HepG2 (cell line): Measurements from ENCODE around the gene ZNF627. TPM values are rescaled to one million over a fixed set of nuclear protein-coding genes. Genes with fewer than 3 reads are reported as not detected.

ENCODE experiments used
- ATAC-seq: fragments of 200-7000 bp; cut with Tn5 transposase; 3 replicates; pipeline ENCODE4 v1.9.1; 2020; ENCODE audit warnings: mild to moderate bottlenecking, moderate library complexity
- BruUV-seq: library from RNA; stranded (reverse); fragments of 400-500 nt; replicated peaks from 2 replicates; lab custom pipeline; 2021; lab: Mats Ljungman, UMichigan
- CTCF ChIA-PET: fragments of 300-600 bp; formaldehyde crosslinking; extraction: SDS; loops from one replicate; lab custom pipeline; 2021; ENCODE audit warnings: low total read pairs, inconsistent platforms, low intra/inter-chr PET ratio; lab: Yijun Ruan, JAX
- POLR2A ChIA-PET: fragments of 350-600 bp; sonication (Branson Sonifier 250); formaldehyde crosslinking; loops from one replicate; lab custom pipeline; 2020; ENCODE audit warnings: antibody characterized with exemption, inconsistent platforms; lab: Yijun Ruan, JAX
- DNase-seq: peaks from one replicate; pipeline ENCODE4 v3.0.0-alpha.2; 2015; ENCODE audit warnings: low spot score
- FAIRE-seq: peaks from 3 replicates; lab custom pipeline; 2011; peaks lifted over from hg19 to GRCh38; lab: Jason Lieb, UNC
- H2AFZ ChIP-seq: one replicate; pipeline ENCODE4 v1.6.1; 2011; ENCODE audit warnings: low read length, inconsistent platforms
- H3K27ac ChIP-seq: fragments of 300-600 bp; 3 replicates; pipeline ENCODE4 v1.8.0; 2011; ENCODE audit warnings: mixed run types, mild to moderate bottlenecking, mixed read lengths, low read length, inconsistent platforms; ENCODE audit not compliant: insufficient read depth; ENCODE audit errors: extremely low read length
- H3K27me3 ChIP-seq, 2 experiments: fragments of 200-600 bp in 1 of 2; 2 replicates in 1 of 2; 3 replicates in 1 of 2; pipeline versions ENCODE4 v1.6.0 to v1.8.0; 2011; ENCODE audit warnings: low read length in 2 of 2, mild to moderate bottlenecking in 2 of 2, moderate library complexity in 2 of 2, inconsistent platforms in 1 of 2; ENCODE audit not compliant: insufficient read depth in 2 of 2, control insufficient read depth in 1 of 2
- H3K36me3 ChIP-seq, 2 experiments: fragments of 200-600 bp in 1 of 2; replicated peaks in 1 of 2; 2 replicates in 1 of 2; 3 replicates in 1 of 2; pipeline versions ENCODE4 v1.5.1 to v1.8.0; 2011; ENCODE audit warnings: low read length in 2 of 2, inconsistent platforms in 1 of 2; ENCODE audit not compliant: insufficient read depth in 2 of 2, control insufficient read depth in 1 of 2
- H3K4me1 ChIP-seq: 2 replicates; pipeline ENCODE4 v1.5.1; 2012; ENCODE audit warnings: low read length, inconsistent platforms; ENCODE audit not compliant: insufficient read depth
- H3K4me2 ChIP-seq: 2 replicates; pipeline ENCODE4 v1.6.0; 2011; ENCODE audit warnings: low read depth, low read length, inconsistent platforms
- H3K4me3 ChIP-seq, 3 experiments: fragments of 200-600 bp in 1 of 3; sonication (generic), shearing (Covaris generic) in 1 of 3; replicated peaks in 1 of 3; 2 replicates each; pipeline ENCODE4 v1.5.1; 2011 to 2016; ENCODE audit warnings: low read length in 3 of 3, inconsistent platforms in 2 of 3, low read depth in 2 of 3, mild to moderate bottlenecking in 2 of 3, control low read depth in 1 of 3, mixed read lengths in 1 of 3; ENCODE audit not compliant: insufficient read depth in 1 of 3
- H3K79me2 ChIP-seq: one replicate; pipeline ENCODE4 v1.6.1; 2011; ENCODE audit warnings: low read length, inconsistent platforms; ENCODE audit not compliant: insufficient read depth
- H3K9ac ChIP-seq: 2 replicates; pipeline ENCODE4 v1.6.0; 2011; ENCODE audit warnings: mild to moderate bottlenecking, low read depth, low read length, inconsistent platforms; ENCODE audit not compliant: insufficient read depth
- H3K9me3 ChIP-seq: 2 replicates; pipeline ENCODE4 v1.5.1; 2012; ENCODE audit warnings: mild to moderate bottlenecking, low read length
- H4K20me1 ChIP-seq: 2 replicates; pipeline ENCODE4 v1.6.0; 2011; ENCODE audit warnings: inconsistent platforms, mild to moderate bottlenecking, low read length, moderate library complexity; ENCODE audit not compliant: insufficient read depth
- ATF3 ChIP-seq: sonication (generic); formaldehyde crosslinking; IDR thresholded peaks from 2 replicates; pipeline ENCODE4 v1.4.0; 2020; ENCODE audit warnings: missing genetic modification reagents
- FLYWCH1 ChIP-seq: sonication (generic); formaldehyde crosslinking; IDR thresholded peaks from 2 replicates; pipeline ENCODE4 v1.8.1; 2023; ENCODE audit warnings: mild to moderate bottlenecking, missing genetic modification reagents
- GLI4 ChIP-seq: sonication (generic); formaldehyde crosslinking; IDR thresholded peaks from 2 replicates; pipeline ENCODE4 v1.5.1; 2020; ENCODE audit warnings: missing genetic modification reagents, mild to moderate bottlenecking, moderate library complexity, borderline replicate concordance
- MAF1 ChIP-seq: sonication (generic); formaldehyde crosslinking; IDR thresholded peaks from 2 replicates; pipeline ENCODE4 v1.5.0; 2020; ENCODE audit warnings: missing genetic modification reagents, borderline replicate concordance
- NFKB2 ChIP-seq: sonication (generic); formaldehyde crosslinking; IDR thresholded peaks from 2 replicates; pipeline ENCODE4 v1.4.0; 2020; ENCODE audit warnings: missing genetic modification reagents, borderline replicate concordance
- REXO4 ChIP-seq: sonication (generic); formaldehyde crosslinking; IDR thresholded peaks from 2 replicates; pipeline ENCODE4 v1.8.0; 2022; ENCODE audit warnings: missing genetic modification reagents, mild to moderate bottlenecking, borderline replicate concordance
- SMYD3 ChIP-seq: sonication (generic); formaldehyde crosslinking; IDR thresholded peaks from 2 replicates; pipeline ENCODE4 v1.8.1; 2023; ENCODE audit warnings: mild to moderate bottlenecking, missing genetic modification reagents
- SUZ12 ChIP-seq: fragments of 150-350 bp; IDR thresholded peaks from 2 replicates; pipeline ENCODE4 v1.6.1; 2014; ENCODE audit warnings: low read depth, low read length
- ZNF142 ChIP-seq: sonication (generic); formaldehyde crosslinking; IDR thresholded peaks from 2 replicates; pipeline ENCODE4 v1.4.0; 2020; ENCODE audit warnings: missing genetic modification reagents
- ZNF44 ChIP-seq: sonication (generic); formaldehyde crosslinking; IDR thresholded peaks from 2 replicates; pipeline ENCODE4 v1.5.1; 2020; ENCODE audit warnings: mild to moderate bottlenecking, missing genetic modification reagents
- WGBS: methylation state at CpG from one replicate; pipeline ENCODE4 v1.1.6; 2017; ENCODE audit warnings: low lambda C conversion rate; 5-methylcytosine and 5-hydroxymethylcytosine counted together
- in situ Hi-C: cut with HindIII; loops from 2 replicates; pipeline ENCODE4 v1.10.0; 2017; ENCODE audit warnings: low pct_unique_long_range_greater_than_20kb; ENCODE audit not compliant: extremely low pct_ligation_motif_present
- intact Hi-C: fragments of 100-400 bp; cut with micrococcal nuclease; formaldehyde crosslinking; loops from one replicate; pipeline ENCODE4 v1.10.0; 2022; ENCODE audit not compliant: unreplicated experiment
- polyA plus RNA-seq, 8 experiments: library from polyadenylated mRNA; depleted of rRNA in 3 of 8; stranded (reverse) in 7 of 8; unstranded in 1 of 8; fragments of >200 nt; fragmentation: Illumina TruSeq in 4 of 8; extraction: Trizol in 4 of 8; gene quantifications; 2 replicates each; pipeline versions ENCODE4 v1.2.1 to v1.2.3, GENCODE V29; 2011 to 2016; ENCODE audit warnings: low read depth in 4 of 8, missing spikeins in 1 of 8, mixed read lengths in 1 of 8; ENCODE audit not compliant: insufficient read depth in 1 of 8
- total RNA-seq, 5 experiments: library from RNA; depleted of rRNA; stranded (reverse); fragments of >200 nt; fragmentation: Illumina TruSeq; extraction: Trizol; gene quantifications; 2 replicates each; pipeline ENCODE4 v1.2.3, GENCODE V29; 2016; ENCODE audit warnings: low read depth in 1 of 5

ZNF627 gene
- total and polyA plus RNA-seq, 2 of the 13 experiments (the other 11 are each of a cell fraction or from before 2014, with no cell fraction given), result 4.2 to 12.7 TPM

- TF ChIP-seq ZNF142 (CRISPR knock-in tag) (no peak), FLYWCH1 (CRISPR knock-in tag) (no peak)
These were observed 18.8 kb upstream of the ZNF627 start (continued) for GRCh38 chr19:11578258-11579142.

- no peak overlapping the region for H3K9ac ChIP-seq
- in situ Hi-C loops, result no loop called here
- no peak overlapping the region for H3K27ac ChIP-seq
- H4K20me1 ChIP-seq, result no peaks in the 10 kb centered on the region
- FAIRE-seq (no peak), ATAC-seq (no peak), DNase-seq (no peak)
- no peaks in the 10 kb centered on the region for H3K27me3 ChIP-seq
- H3K4me1 ChIP-seq, result peaks cover 17% of the 10 kb centered on the region
- no peak overlapping the region for H3K4me2 ChIP-seq
- POLR2A ChIA-PET, result no interaction called here
- no peak overlapping the region for H3K4me3 ChIP-seq
- H3K79me2 ChIP-seq, result no peaks in the 10 kb centered on the region
- 88% methylated on average over 4 of the region's 4 CpGs for WGBS
- H3K36me3 ChIP-seq, result no peaks in the 10 kb centered on the region
- H2AFZ ChIP-seq, result no peak overlapping the region
- CTCF ChIA-PET, result no interaction called here
- BruUV-seq, result no TSS peak
- H3K9me3 ChIP-seq, result no peaks in the 10 kb centered on the region
- intact Hi-C loops, result no loop called here
- no peak for TF ChIP-seq ATF3
- TF ChIP-seq SUZ12, result no peak
- no peak for TF ChIP-seq ZNF44 (CRISPR knock-in tag)
- TF ChIP-seq REXO4 (CRISPR knock-in tag), result no peak
- TF ChIP-seq SMYD3 (CRISPR knock-in tag), result no peak
- TF ChIP-seq NFKB2 (CRISPR knock-in tag), result no peak
- TF ChIP-seq MAF1 (CRISPR knock-in tag), result no peak
- TF ChIP-seq GLI4 (CRISPR knock-in tag), result no peak
These were observed 17.2 kb upstream of the ZNF627 start for GRCh38 chr19:11580116-11580515.
